NCI-H446 treated with DMSO at 0.1 percent for 48 hours (cell line): ENCODE results near the gene PPIE.
"Not testable (repeated sequence)": the region's sequence is repeated elsewhere in the genome, so short reads cannot be mapped to it uniquely, and the experiment has no call there.

Experiments
- DNase-seq: peaks from one replicate; lab custom pipeline; 2025; lab: John Stamatoyannopoulos, UW

Gene PPIE

GRCh38 chr1:39758556-39759435, 20.1 kb downstream of the PPIE start:
- DNase-seq: no peak

DNA sequence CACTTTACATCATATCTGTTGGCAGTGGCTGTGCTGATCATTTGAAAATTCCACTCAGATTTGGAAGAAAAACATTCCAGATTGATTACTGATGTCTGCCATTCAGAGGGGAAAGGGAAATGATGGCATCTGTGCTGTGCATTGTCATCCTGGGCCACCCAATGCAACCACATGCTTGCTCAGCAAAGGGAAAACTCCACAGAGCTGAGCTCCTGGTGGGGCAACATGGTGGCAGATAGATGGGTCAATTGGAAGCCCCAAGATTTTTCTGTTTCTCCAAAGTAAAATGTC, 20.7 kb downstream of the PPIE start:
- DNase-seq: no peak

GRCh38 chr1:39760074-39761008, 21.7 kb downstream of the PPIE start:
- no peak for DNase-seq

- DNase-seq: no peak
Observed at GRCh38 chr1:39761016-39761415, 22.3 kb downstream of the PPIE start.

- no peak for DNase-seq
Observed at GRCh38 chr1:39761557-39762260, 23.0 kb downstream of the PPIE start.

DNA sequence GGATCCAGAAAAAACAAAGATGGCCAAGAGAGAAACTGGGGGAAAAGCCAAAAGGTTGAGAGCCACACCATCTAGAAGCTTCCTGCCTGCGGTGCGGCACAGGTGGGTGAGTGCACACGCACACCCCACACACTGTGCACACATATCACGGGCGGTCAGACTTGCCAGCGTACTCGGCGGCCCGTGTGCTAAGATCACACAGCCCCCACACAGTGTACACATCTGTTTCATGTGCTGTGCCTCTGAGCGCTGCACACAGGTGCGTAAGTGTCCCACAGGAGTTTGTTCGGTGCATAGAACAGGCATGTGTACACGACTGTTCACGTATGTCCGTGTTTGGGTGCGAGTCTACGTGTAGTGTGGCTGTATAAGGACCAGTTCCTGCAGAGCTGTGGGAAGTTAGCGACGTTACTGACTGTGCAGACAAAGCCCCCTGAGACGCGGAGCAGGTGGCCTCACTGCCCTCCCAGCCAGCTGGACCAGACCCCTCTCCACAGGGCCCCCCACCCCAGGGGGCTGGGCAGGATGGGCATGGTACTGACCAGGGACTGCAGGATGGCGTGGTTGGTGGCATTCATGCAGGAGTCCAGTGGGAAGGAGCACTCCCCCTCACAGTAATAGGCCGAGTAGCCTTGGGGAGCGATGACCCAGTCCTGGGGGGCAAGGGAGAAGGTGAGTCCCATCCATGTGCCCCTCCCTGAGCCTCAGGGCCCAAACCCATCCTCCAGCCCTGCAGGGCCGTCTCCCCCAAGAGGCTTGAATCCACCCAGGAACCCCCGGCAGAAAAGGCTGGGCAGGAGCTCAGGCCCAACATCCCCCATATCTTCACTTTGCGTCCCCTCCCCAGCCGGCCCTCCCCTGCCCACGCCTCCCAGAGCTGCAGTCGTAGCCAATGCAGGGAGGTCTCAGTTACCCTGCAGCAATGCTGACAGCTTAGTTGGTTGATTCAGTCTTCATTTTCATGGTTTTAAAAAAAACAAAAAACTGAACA, 24.2 kb downstream of the PPIE start:
- DNase-seq: no peak

GRCh38 chr1:39763619-39764374, 25.1 kb downstream of the PPIE start:
- not testable (repeated sequence) for DNase-seq

DNA sequence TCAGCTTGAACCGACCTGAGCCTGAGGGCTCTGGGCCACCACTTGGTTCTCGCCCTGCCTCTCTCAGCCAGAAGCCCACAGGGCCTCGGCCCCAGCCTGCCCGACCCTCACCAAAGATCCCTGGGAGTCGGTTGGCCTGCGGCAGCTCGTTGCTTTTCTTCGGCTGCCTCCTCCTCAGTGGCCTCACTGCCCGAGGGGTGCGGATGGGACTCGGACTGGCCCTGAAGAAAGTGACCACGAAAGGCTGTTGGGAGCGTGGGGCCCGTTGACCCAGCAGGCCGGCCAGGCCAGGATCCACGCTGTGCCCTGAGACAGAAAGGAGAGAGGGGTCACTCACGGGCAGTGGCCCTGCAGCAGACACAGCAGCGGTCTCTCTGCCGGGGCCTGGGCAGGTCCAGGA, 25.8 kb downstream of the PPIE start:
- DNase-seq: not testable (repeated sequence)

DNA sequence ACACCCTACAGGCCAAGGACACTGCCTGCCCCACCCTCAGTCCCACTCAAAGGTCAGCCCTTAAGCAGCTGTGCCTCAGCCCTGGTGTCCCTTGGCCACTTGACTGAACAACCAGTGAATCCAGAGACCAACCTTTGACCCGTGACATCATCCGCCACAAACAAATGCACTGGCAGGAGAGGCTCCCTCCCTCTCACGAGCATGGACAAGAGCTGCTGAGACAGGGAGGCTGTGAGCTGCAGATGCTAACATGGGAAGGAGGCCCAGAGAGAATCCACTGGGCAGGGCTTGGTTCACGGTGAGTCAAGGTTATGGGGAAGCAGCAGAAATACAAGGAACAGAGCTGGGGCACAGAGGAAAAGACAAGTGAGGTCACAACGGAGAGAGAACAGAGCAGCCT, 27.8 kb downstream of the PPIE start:
- not testable (repeated sequence) for DNase-seq

DNA sequence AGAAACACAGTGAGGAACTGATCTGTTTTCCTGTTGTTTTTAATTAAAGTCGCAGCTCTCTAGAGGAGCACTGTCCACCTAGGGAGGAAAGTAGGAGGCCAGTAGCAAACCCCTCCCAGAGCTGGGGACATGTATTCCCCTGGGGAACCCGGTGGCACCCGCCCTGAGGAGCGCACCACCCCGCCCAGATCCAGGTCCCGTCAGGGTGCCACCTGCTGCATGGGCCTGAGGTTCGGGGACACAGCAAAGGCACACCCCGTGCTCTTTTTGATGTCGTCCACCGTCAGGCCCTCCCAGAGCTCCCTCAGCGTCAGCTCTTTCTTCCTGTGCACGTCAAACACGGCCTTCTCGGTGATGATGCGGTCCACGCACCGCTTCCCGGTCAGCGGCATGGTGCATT, 30.8 kb downstream of the PPIE start:
- DNase-seq: not testable (repeated sequence)

GRCh38 chr1:39770100-39771021, 31.7 kb downstream of the PPIE start:
- not testable (repeated sequence) for DNase-seq

- not testable (repeated sequence) for DNase-seq
Observed at GRCh38 chr1:39771022-39771532, 32.4 kb downstream of the PPIE start, which contains the start of gene OXCT2. OXCT2 (minus strand) TSS chr1:39771348; CDS start chr1:39771255, 93 bp downstream.

DNA sequence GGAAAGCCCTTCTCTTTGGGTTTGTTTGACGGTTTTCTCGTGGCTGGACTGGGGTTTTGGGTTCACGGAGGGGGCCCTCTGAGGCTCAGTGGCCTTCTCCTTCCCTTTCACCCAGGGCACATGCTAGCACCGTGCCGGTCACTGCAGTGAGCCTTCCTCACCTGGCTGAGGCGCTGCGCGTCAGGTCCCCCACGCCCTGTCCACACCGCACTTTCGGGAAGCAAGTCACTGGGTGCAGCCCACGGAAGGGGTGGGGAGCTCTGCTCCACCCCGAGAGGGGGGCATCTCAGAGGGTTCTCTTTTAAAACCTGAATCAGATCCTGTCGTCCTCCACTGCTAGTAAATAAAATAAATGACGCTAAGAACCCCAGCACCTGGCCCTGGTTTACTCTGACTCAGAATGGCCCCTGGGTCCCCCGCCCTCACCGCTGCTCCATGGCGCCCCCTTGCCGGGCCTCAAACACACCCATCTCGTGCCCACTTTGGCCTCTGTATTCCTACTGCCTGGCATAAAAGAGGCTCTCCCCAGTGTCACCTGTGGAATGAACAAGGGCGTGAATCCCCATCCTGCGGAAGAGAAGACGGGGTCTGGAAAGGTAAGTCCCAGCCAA, 34.8 kb downstream of the PPIE start:
- not testable (repeated sequence) for DNase-seq

GRCh38 chr1:39775141-39775540, 36.5 kb downstream of the PPIE start:
- not testable (repeated sequence) for DNase-seq

GRCh38 chr1:39775676-39776399, 37.2 kb downstream of the PPIE start:
- not testable (repeated sequence) for DNase-seq

DNA sequence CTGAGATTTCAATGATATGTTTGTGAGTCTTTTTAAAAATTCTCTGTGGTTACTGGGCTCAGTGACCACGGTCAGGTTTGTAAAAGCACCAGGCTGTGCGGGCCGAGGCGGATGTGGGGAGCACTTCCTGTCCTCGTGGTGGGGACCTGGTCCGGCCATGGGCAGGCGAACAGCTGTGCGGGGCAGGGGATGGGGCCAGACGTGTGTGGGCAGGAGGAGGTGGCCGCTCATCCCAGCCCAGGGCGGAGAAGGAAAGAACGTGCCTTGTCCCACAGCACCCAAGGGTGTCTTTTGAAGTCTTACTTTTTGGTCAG, 37.7 kb downstream of the PPIE start:
- DNase-seq: no peak

DNA sequence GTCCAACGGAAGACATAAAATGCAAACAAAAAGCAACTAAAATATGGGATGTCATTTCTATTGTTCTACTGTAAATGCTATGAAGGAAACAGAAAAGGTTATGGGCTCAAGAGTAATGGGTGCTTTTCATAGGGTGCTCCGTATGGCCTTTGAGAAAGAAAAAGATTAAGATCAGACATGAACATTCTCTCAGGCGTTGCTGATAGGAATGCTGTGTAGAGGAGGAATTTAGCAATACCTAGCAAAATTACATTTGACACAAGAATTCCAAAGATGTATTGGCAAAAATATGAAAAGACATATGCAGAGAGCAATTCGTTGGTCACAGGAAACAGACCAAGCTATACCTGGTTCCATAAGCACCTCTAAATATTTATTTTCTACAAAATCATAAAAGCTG, 38.2 kb downstream of the PPIE start:
- no peak for DNase-seq

DNA sequence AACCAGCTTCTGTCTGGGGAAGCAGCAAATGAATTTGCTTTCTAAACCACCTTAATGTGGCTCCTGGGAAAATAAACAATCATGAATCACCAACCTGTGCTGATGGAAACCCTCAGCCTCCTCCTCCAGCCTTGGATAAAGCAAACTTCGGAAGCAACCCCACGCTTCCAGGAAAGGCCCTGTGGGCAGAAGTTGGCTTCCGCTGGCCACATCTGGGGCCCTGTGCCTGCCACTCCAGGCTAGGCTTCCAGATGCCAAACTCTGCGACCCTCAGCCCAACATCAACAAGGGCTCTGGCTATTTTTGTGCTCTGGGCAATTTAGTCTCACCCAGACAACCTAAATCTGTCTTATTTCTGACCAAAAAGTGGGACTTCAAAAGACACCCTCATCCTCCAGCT, 38.6 kb downstream of the PPIE start:
- DNase-seq: no peak
